HCT116 (cell line): ENCODE results near the gene ATAD1.

Experiments used
- CTCF ChIP-seq, 3 experiments: fragments of 200-600 bp in 1 of 3; sonication (generic) in 1 of 3; IDR thresholded peaks in 2 of 3; conservative IDR thresholded peaks in 1 of 3; 2 replicates each; pipeline ENCODE4 v1.5.1; 2012 to 2017; ENCODE audit warnings: low read depth in 2 of 3, low read length in 2 of 3, antibody characterized with exemption in 1 of 3, borderline replicate concordance in 1 of 3, control low read depth in 1 of 3, mild to moderate bottlenecking in 1 of 3, mixed read lengths in 1 of 3, mixed run types in 1 of 3, moderate library complexity in 1 of 3; ENCODE audit not compliant: insufficient read depth in 1 of 3
- EGR1 ChIP-seq: IDR thresholded peaks from 2 replicates; pipeline ENCODE4 v1.6.1; 2012; ENCODE audit warnings: low read depth
- EZH2 ChIP-seq: fragments of 200-600 bp; sonication (generic); IDR thresholded peaks from 2 replicates; pipeline ENCODE4 v1.6.1; 2017; ENCODE audit warnings: antibody characterized with exemption, mixed run types
- MAX ChIP-seq: IDR thresholded peaks from 2 replicates; pipeline ENCODE4 v1.6.1; 2012
- TCF7L2 ChIP-seq: IDR thresholded peaks from 2 replicates; pipeline ENCODE4 v1.7.0; 2011; ENCODE audit warnings: borderline replicate concordance, inconsistent platforms; ENCODE audit not compliant: insufficient read depth, insufficient read length; ENCODE audit errors: extremely low read depth

GRCh38 chr10:87850742-87851205 is 32.7 kb upstream of the ATAD1 start:
- TF ChIP-seq CTCF (IDR thresholded peaks at IDR 0.05 in 2 of 3, conservative IDR thresholded peaks at IDR 0.05 in 1 of 3; ENCODE audit: borderline replicate concordance in 1 of 3, insufficient read depth in 1 of 3, low read depth in 2 of 3, low read length in 2 of 3), result peak; percentile 59 to 70 (median 67); a peak in 5 of 6 replicates
- TF ChIP-seq MAX, result peak; percentile 64
- no peak for TF ChIP-seq TCF7L2
- no peak for TF ChIP-seq EZH2
- TF ChIP-seq EGR1, result no peak
